K562 (cell line): Measurements from ENCODE around the gene PRTN3. TPM values are rescaled to one million over a fixed set of nuclear protein-coding genes. Genes with fewer than 3 reads are reported as not detected.

ENCODE experiments used
- BRF1 ChIP-seq: IDR thresholded peaks from 3 replicates; pipeline ENCODE4 v1.6.1; 2011; ENCODE audit warnings: borderline replicate concordance, mild to moderate bottlenecking; ENCODE audit not compliant: insufficient read length; ENCODE audit errors: extremely low read depth
- CHD1 ChIP-seq: fragments of 200-600 bp; sonication (generic); IDR thresholded peaks from one replicate; pipeline ENCODE4 v1.6.1; 2012; ENCODE audit warnings: mild to moderate bottlenecking, moderate library complexity, low read length, inconsistent platforms
- EP400 ChIP-seq: fragments of 450-650 bp; IDR thresholded peaks from 2 replicates; pipeline ENCODE4 v1.6.1; 2017; ENCODE audit warnings: antibody characterized with exemption, mild to moderate bottlenecking, moderate library complexity
- GABPA ChIP-seq: fragments of 200-800 bp; sonication (Bioruptor generic); conservative IDR thresholded peaks from 2 replicates; pipeline ENCODE4 v1.6.1; 2016; ENCODE audit warnings: low read depth, missing genetic modification characterization, missing compliant biosample characterization
- MYC ChIP-seq, 2 experiments: fragments of 250-450 bp in 1 of 2; sonication (Bioruptor Pico) in 1 of 2; IDR thresholded peaks; 2 replicates each; pipeline versions ENCODE4 v1.5.1 to v1.6.1; 2012 to 2021; ENCODE audit warnings: low read depth in 2 of 2, borderline replicate concordance in 1 of 2, improper control_type of control experiment in 1 of 2, low read length in 1 of 2, mild to moderate bottlenecking in 1 of 2, moderate library complexity in 1 of 2
- RBM14 ChIP-seq: fragments of 200-400 bp; formaldehyde crosslinking; IDR thresholded peaks from 2 replicates; pipeline ENCODE4 v1.6.1; 2018; ENCODE audit warnings: low read depth, mild to moderate bottlenecking, low read length, moderate library complexity, borderline replicate concordance; ENCODE audit not compliant: insufficient read depth
- SMARCC2 ChIP-seq: fragments of 450-650 bp; IDR thresholded peaks from 2 replicates; pipeline ENCODE4 v1.6.1; 2017; ENCODE audit warnings: antibody characterized with exemption, moderate library complexity, mild to moderate bottlenecking, low read depth
- SRSF3 ChIP-seq: fragments of 200-400 bp; formaldehyde crosslinking; IDR thresholded peaks from 2 replicates; pipeline ENCODE4 v1.6.1; 2016; ENCODE audit warnings: mild to moderate bottlenecking, low read length, moderate library complexity; ENCODE audit not compliant: insufficient read depth
- TOE1 ChIP-seq, 2 experiments: fragments of 450-650 bp in 1 of 2; sonication (generic) in 1 of 2; formaldehyde crosslinking in 1 of 2; IDR thresholded peaks; 2 replicates each; pipeline versions ENCODE4 v1.7.1 to v1.8.0; 2016 to 2022; ENCODE audit warnings: borderline replicate concordance in 2 of 2, mild to moderate bottlenecking in 2 of 2, antibody characterized with exemption in 1 of 2, inconsistent platforms in 1 of 2, low read depth in 1 of 2, missing genetic modification reagents in 1 of 2, moderate library complexity in 1 of 2
- U2AF1 ChIP-seq: fragments of 200-400 bp; formaldehyde crosslinking; optimal IDR thresholded peaks from 2 replicates; pipeline ENCODE3; 2017; ENCODE audit warnings: mild to moderate bottlenecking, low read depth, low read length, moderate library complexity
- ZFX ChIP-seq: sonication (generic); formaldehyde crosslinking; IDR thresholded peaks from 2 replicates; pipeline ENCODE4 v1.8.0; 2022; ENCODE audit warnings: mild to moderate bottlenecking, missing genetic modification reagents, moderate library complexity
- ZSCAN32 ChIP-seq: fragments of 450-650 bp; formaldehyde crosslinking; IDR thresholded peaks from 2 replicates; pipeline ENCODE4 v1.4.0; 2020; ENCODE audit warnings: mild to moderate bottlenecking, moderate library complexity
- polyA plus RNA-seq, 8 experiments: library from polyadenylated mRNA; depleted of rRNA in 4 of 8; stranded (reverse) in 5 of 8; unstranded in 3 of 8; fragments of >200 nt; fragmentation: Nextera tagmentation in 2 of 8; fragmentation: Illumina TruSeq in 1 of 8; extraction: Ambion mirVana in 2 of 8; extraction: Trizol in 1 of 8; gene quantifications; 2 replicates each; pipeline versions ENCODE4 v1.2.1 to v1.2.3, GENCODE V29; 2011 to 2014; ENCODE audit warnings: inconsistent platforms in 1 of 8, missing spikeins in 1 of 8
- total RNA-seq, 7 experiments: library from RNA; depleted of rRNA in 6 of 7; stranded (reverse); fragments of >200 nt in 6 of 7; fragmentation: Illumina TruSeq in 2 of 7; extraction: Trizol in 2 of 7; gene quantifications; 2 replicates each; pipeline versions ENCODE4 v1.2.1 to v1.2.3, GENCODE V29; 2011 to 2021; ENCODE audit warnings: low replicate concordance in 1 of 7
- TF ChIP-seq, protein P1 (sequence below): sonication (generic); formaldehyde crosslinking; IDR thresholded peaks from 2 replicates; pipeline ENCODE4 v1.8.0; 2022; ENCODE audit warnings: mild to moderate bottlenecking, missing genetic modification reagents
- TF ChIP-seq, protein P2 (sequence below): fragments of 250-450 bp; sonication (Bioruptor Pico); IDR thresholded peaks from 2 replicates; pipeline ENCODE4 v1.5.0; 2021
- TF ChIP-seq, protein P3 (sequence below): fragments of 450-650 bp; formaldehyde crosslinking; IDR thresholded peaks from 2 replicates; pipeline ENCODE4 v1.4.0; 2020; ENCODE audit warnings: mild to moderate bottlenecking
- TF ChIP-seq, protein P4 (sequence below): sonication (generic); formaldehyde crosslinking; IDR thresholded peaks from 2 replicates; pipeline ENCODE4 v1.9.0; 2022; ENCODE audit warnings: mild to moderate bottlenecking, missing genetic modification reagents
- TF ChIP-seq, protein P5 (sequence below): fragments of 450-650 bp; formaldehyde crosslinking; IDR thresholded peaks from 2 replicates; pipeline ENCODE4 v1.4.0; 2020; ENCODE audit warnings: mild to moderate bottlenecking, mixed read lengths

The PRTN3 gene
- total and polyA plus RNA-seq, 9 of the 15 experiments (the other 6 are each of a cell fraction or from before 2014, with no cell fraction given) = 0.14 to 0.86 (median 0.43) TPM; not detected in 3

DNA sequence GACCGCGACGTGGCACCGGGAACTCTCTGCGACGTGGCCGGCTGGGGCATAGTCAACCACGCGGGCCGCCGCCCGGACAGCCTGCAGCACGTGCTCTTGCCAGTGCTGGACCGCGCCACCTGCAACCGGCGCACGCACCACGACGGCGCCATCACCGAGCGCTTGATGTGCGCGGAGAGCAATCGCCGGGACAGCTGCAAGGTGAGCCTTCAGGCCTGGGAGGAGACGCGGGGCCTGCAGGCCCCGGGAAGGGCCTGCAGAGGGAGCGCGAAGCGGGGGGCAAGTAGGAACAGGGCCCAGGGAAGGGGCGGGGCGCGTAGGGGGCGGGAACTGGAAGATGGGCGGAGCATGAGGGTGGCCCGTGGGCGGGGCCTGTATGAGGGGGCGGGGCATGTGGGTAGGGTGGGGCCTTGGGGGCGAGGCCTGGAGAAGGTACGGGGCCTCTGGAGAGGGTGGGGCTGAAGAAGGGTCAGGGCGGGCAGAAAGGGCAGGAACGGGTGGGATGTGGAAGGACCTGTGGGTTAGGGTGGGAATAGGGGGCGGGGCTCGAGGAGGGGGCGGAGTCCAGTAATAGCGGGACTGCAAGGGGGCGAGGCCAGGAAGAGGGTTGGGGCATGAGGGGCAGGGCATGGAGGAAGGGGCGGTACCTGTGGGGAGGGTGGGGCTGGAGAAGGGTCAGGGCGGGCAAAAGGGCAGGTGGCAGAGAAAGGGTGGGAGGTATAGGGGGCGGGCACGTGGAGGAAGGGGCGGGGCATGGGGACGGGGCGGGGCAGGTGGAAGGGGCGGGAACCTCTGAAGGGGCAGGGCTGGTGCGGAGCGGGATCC lies 21.2 kb downstream of the PRTN3 start (continued):
- TF ChIP-seq, protein P1, sequence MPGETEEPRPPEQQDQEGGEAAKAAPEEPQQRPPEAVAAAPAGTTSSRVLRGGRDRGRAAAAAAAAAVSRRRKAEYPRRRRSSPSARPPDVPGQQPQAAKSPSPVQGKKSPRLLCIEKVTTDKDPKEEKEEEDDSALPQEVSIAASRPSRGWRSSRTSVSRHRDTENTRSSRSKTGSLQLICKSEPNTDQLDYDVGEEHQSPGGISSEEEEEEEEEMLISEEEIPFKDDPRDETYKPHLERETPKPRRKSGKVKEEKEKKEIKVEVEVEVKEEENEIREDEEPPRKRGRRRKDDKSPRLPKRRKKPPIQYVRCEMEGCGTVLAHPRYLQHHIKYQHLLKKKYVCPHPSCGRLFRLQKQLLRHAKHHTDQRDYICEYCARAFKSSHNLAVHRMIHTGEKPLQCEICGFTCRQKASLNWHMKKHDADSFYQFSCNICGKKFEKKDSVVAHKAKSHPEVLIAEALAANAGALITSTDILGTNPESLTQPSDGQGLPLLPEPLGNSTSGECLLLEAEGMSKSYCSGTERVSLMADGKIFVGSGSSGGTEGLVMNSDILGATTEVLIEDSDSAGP (CRISPR knock-in tag) = no peak
- peak; percentile 87; the same call in 1 of the 2 replicates for TF ChIP-seq EP400
- TF ChIP-seq, protein P2, sequence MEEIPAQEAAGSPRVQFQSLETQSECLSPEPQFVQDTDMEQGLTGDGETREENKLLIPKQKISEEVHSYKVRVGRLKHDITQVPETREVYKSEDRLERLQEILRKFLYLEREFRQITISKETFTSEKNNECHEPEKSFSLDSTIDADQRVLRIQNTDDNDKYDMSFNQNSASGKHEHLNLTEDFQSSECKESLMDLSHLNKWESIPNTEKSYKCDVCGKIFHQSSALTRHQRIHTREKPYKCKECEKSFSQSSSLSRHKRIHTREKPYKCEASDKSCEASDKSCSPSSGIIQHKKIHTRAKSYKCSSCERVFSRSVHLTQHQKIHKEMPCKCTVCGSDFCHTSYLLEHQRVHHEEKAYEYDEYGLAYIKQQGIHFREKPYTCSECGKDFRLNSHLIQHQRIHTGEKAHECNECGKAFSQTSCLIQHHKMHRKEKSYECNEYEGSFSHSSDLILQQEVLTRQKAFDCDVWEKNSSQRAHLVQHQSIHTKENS (CRISPR knock-in tag) = no peak
- TF ChIP-seq, protein P3, sequence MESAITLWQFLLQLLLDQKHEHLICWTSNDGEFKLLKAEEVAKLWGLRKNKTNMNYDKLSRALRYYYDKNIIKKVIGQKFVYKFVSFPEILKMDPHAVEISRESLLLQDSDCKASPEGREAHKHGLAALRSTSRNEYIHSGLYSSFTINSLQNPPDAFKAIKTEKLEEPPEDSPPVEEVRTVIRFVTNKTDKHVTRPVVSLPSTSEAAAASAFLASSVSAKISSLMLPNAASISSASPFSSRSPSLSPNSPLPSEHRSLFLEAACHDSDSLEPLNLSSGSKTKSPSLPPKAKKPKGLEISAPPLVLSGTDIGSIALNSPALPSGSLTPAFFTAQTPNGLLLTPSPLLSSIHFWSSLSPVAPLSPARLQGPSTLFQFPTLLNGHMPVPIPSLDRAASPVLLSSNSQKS (CRISPR knock-in tag) = no peak
- peak; percentile 52; the same call in 1 of the 2 replicates for TF ChIP-seq TOE1 (IDR thresholded peaks at IDR 0.05; ENCODE audit: borderline replicate concordance)
- no peak for TF ChIP-seq TOE1 (CRISPR knock-in tag; IDR thresholded peaks at IDR 0.05; ENCODE audit: borderline replicate concordance, low read depth)
- TF ChIP-seq RBM14 = no peak
- no peak for TF ChIP-seq BRF1
- TF ChIP-seq MYC (IDR thresholded peaks at IDR 0.05; ENCODE audit: low read depth, low read length) = peak; percentile 86
- peak; percentile 33; the same call in 1 of the 2 replicates for TF ChIP-seq MYC (CRISPR knock-in tag; IDR thresholded peaks at IDR 0.05; ENCODE audit: borderline replicate concordance, low read depth)
- peak; percentile 64 for TF ChIP-seq ZFX (CRISPR knock-in tag)
- TF ChIP-seq GABPA (tag) = no peak
- no peak for TF ChIP-seq ZSCAN32 (CRISPR knock-in tag)
- TF ChIP-seq, protein P4, sequence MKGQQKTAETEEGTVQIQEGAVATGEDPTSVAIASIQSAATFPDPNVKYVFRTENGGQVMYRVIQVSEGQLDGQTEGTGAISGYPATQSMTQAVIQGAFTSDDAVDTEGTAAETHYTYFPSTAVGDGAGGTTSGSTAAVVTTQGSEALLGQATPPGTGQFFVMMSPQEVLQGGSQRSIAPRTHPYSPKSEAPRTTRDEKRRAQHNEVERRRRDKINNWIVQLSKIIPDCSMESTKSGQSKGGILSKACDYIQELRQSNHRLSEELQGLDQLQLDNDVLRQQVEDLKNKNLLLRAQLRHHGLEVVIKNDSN = peak; percentile 86
- no peak for TF ChIP-seq CHD1
- TF ChIP-seq, protein P5, sequence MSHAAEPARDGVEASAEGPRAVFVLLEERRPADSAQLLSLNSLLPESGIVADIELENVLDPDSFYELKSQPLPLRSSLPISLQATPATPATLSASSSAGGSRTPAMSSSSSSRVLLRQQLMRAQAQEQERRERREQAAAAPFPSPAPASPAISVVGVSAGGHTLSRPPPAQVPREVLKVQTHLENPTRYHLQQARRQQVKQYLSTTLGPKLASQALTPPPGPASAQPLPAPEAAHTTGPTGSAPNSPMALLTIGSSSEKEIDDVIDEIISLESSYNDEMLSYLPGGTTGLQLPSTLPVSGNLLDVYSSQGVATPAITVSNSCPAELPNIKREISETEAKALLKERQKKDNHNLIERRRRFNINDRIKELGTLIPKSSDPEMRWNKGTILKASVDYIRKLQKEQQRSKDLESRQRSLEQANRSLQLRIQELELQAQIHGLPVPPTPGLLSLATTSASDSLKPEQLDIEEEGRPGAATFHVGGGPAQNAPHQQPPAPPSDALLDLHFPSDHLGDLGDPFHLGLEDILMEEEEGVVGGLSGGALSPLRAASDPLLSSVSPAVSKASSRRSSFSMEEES (CRISPR knock-in tag) = no peak
- no peak for TF ChIP-seq SRSF3
- no peak for TF ChIP-seq SMARCC2
- TF ChIP-seq U2AF1 = peak; percentile 56
